ENCODE data around the gene POMT1.

Gene POMT1

DNA sequence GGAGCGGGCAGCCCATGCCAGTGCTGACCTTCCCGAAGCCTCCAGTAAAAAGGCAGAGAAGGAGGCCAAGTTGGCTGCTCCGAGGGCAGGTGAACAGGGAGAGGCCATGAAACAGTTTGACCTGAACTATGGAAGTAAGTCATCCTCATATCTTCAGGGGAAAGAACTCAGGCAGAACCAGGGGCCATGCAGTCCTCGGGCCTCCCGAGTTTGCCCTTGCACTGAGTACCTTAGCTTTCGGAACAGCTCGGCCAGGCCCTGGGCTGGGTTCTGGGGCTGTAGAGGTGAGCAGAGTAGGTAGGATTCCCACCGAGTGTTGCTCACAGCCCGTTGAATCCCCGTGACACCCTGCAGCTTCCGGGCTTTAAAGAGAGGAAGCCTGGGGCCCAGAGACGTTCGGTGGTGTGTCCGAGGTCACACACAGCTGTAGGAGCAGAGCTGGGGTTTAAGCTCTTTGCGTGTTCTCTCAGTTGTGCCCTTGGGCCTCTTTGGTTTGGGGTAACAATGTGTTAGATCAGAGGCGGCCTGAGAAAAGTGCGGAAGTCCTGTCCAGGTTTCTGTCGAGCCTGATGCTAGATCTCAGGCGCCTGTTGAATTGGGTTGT lies 24.8 kb upstream of the POMT1 start:
- DNase-seq, result no peak

DNA sequence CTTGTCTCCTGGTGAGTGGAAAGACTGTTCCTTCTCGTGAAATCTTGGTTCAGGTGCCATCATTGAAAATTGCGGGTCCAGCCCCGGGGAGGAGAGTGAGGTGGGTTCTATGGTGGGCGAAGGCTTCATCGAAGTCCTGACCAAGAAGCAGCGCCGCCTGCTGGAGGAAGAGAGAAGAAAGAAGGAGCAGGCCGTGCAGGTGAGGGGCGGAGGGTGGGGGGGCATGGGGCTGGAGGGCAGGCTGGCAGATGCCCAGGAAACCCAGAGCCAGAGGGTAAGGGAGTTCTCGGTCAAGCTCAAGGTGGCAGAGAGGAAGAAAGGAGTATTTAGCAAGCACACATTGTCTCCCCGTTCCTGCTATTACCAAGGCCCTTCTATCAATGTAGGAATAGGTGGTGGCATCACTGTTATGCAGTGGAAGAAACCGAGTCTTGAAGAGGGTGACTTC lies 24.3 kb upstream of the POMT1 start:
- peak; percentile 50 for DNase-seq

DNA sequence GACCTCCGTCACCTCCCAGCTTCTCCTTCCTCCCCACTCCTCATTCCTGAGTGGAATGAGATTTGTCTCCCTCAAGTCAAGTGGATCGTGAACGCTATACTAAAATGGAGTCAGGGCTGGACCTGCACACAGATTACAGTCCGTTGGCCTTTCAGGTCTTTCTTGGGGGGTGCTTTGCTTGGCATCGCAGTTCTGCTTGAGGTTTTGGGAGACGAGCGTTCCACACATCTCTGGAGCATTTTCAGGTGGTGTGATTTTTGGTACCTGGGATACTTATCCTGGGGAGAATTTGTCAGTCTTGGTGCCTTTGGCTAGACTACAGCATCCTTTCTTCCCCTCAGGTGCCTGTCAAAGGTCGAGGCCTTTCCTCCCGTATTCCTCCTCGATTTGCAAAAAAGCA lies 23.8 kb upstream of the POMT1 start:
- no peak for DNase-seq

DNA sequence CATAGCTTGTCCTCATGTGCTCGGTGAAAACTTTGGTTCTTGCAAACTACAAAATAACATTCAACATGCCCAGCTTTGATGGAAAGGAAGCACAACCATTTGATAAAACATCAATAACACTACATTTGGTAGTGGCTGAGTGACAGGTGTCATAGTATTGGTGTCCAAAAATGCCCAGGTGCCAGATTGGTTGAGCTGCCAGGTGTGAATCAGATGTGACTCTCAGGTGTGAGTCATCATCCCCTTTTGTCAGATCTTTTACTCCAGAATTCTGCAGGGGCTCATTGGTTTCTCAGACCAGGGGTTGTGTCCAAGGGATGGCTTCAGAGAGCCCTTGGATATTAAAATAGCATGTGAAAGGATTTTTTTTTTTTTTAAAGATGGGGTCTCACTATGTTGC lies 22.5 kb upstream of the POMT1 start:
- DNase-seq, result no peak

DNA sequence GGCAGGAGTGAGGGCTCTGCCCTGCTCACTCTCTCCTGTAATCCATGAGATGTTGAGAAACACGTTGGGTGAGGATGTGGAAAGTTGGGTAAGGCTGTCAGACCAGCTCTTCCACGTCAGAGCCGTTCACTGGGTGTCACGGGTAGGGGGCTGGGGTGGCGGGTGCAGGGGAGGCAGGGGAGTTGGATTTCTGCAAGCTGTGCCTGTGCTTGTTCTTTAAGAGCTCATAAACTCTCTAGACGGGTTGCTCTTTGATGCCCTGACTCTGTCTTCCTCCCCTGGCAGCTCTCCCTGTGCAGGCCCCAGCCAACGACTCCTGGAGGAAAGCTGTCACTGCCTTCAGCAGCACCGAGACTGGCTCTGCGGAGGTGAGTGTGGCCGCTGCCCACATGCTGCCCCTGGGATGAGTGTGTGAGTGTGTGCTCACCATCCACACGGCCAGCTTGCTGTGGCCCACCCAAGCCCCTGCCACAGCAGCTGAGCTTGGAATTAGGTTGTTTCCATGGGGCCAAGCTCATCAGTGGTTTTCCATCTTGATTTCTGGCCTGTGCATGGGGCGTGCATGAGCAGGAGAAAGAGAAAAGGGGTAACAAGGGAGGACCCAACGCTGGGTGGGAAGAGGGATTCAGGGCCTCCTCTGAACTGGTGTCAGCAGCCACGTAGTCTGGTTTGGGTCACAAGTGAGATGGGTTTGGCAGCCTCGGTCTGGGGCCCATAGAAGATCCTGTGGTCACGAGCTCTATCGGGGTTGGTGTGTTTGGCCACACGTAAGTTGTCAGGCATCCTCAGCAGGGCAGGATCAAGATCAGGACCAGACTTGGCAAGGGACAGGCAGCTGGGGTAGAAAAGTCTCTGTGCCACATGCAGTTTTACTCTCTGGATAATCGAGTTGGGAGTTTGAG lies 21.0 kb upstream of the POMT1 start:
- no peak for DNase-seq

DNA sequence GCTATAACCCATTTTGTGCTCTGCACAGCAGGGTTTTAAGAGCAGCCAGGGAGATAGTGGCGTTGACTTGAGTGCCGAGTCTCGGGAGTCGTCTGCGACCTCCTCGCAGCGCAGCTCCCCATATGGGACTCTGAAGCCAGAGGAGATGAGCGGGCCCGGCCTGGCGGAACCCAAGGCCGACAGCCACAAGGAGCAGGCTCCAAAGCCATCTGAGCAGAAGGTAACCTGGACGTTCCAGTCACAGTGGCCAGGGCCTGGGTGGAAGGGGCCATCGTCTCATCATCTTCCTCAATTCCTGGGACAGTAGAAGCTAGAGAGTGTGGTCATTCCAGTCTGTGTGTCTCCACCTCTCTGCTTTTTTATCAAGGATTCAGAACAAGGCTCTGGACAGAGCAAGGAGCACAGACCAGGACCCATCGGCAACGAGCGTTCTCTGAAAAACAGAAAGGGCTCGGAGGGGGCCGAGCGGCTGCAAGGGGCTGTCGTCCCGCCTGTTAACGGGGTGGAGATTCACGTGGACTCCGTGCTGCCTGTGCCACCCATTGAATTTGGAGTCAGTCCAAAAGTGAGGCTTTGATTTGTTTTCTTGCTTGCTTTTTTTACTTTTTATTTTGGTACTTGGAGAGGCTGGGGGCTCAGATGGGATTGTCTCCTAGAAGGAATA lies 20.2 kb upstream of the POMT1 start:
- DNase-seq, result no peak

DNA sequence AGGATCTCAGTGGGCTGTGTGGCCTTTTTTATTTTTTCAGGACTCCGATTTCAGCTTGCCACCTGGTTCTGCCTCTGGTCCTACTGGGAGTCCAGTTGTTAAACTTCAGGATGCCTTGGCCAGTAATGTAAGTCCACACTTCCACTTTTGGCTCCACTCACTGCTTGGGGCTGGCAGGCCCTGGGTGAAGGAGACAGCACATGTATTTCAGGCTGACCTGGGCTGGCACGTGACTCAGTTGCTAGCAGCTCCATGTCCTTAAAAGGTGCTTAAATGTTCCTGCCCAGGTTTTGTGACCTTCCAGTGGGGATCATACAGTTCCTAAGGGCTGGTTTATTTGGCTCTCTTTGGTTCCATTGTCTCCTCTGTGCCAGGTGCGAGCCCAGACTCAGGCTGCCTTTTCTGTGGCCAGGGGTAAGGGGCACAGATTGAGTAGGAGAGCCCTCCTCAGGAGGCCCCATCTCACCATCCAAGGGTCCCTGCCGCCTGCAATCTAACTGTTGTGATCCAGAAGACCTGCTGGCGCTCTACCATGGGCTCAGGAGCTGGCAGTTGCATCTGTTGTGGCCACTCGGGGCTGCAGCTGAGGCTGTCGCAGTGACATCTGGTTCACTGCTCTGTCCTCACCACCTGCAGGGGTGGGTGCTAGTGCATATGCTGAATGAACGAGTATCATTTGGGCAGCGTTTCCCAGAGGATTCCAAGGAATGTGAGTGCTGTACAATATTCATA lies 19.2 kb upstream of the POMT1 start:
- DNase-seq, result no peak

DNA sequence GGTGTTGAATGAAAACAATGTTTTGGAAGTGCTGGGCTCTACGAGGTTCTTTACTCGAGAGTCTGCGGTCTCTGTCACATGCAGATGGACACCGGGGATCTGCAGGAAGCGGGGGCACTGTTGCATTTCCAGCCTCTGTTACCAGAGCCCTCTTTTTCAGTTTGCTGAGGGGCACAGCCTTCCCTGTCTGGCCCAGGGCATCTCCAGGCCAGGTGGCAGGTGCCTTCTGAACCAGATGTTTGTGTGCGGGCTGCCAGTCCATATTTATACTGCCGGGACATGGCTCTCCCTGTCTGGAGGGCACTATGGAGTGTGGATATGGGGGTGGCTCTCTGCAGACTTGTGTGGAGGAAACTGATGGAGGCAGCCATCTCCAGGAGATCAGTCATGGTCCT lies 18.7 kb upstream of the POMT1 start:
- DNase-seq, result no peak

DNA sequence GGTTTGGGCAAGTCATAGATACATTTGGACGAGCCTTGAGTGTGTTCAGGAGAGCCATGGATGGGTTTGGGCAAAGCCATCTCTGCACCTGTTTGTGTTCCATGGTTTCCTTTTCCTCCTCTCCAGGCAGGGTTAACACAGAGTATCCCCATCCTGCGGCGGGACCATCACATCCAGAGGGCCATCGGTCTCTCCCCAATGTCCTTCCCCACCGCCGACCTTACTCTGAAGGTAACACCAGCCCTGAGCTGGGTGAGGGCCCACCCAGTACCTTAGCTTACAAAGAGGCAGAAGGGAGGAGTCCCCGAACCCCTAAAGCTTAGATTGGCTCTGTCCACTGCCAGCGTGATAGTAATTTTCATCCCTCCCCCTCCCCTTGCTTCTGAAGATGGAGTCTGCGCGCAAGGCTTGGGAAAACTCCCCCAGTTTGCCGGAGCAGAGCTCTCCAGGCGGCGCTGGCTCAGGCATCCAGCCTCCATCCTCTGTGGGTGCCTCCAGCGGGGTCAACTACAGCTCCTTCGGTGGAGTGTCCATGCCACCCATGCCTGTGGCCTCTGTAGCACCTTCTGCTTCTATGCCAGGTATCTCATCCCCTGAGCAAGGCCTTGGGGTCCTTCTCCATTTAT lies 18.0 kb upstream of the POMT1 start:
- no peak for DNase-seq

DNA sequence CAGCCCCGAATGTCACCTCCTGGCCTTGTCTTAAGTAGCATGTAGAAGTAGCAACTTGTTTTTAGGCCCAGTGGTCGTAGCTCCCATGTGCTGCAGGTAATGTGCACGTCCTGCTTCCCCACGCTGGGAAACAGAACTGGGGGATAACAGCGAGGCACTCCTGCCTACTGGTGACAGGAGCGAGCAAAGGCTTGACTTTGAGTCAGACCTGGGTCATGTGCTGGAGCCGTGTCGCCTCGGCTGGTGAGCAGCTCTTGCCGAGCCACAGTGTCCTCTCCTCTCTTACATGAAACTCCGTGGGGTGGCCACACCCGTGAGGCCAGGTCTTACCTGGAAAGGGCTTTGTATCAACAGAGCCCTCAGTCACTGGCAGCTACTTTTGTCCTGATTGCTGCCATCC lies 17.5 kb upstream of the POMT1 start:
- DNase-seq, result no peak

DNA sequence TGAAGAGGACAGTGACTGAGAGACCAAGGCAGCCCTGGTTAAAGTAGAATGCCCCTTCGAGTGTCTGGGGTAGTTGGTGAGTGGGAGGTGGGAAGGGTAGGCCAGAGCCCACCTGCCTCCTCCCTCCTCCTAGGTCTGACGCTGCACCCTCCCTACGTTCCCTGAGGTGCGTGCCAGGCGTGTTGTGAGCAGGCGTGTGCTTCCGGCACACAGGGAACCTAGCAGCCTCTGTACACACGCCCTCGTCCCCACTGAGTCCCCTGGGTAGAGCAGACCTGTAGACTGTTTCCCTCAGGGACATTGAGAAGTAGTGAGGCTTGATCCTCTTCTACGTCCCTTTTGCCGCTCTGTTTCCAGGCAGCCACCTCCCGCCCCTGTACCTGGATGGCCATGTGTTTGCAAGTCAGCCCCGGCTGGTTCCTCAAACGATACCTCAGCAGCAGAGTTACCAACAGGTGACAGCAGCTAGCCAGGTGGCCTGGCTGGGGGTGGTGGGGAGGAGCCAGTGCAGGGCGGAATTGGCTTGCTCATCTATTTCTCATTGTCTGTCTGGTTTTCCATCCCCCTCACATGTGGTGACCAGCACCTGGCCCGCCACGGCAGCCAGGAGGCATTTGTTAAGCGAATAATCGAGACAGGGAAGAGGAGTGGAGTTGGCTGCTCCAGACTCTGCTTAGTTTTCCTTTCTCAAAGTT lies 16.8 kb upstream of the POMT1 start:
- DNase-seq, result no peak

DNA sequence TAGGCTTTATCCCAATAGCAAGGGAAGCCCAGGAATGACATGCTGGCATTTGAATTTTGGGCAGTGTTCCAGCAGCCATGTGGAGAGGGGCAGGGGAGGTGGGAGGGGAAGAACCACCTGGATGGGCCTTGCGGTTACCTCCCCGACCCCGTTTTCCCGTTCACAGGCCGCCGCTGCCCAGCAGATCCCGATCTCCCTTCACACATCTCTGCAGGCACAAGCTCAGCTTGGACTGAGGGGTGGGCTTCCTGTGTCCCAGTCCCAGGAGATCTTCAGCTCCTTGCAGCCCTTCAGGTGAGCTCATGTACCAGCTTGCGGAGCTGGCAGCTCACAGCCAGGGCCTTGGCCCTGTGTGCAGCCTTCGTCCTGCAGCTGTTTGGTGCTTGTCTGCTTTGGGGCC lies 15.7 kb upstream of the POMT1 start:
- no peak for DNase-seq

DNA sequence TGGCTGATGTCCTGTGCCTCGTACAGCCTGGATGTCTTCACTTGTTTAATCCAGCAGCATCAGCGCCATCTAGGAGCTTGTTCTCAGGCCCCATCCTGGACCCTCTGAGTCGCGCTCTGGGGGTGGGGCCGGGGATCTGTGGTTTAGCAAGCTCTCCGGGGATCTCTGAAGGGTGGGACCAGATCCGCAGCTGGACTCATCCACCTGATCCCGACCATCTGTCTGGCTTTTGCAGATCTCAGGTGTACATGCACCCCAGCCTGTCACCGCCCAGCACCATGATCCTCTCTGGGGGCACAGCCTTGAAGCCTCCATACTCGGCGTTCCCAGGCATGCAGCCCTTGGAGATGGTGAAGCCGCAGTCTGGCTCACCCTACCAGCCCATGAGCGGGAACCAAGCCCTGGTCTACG lies 15.1 kb upstream of the POMT1 start:
- no peak for DNase-seq

DNA sequence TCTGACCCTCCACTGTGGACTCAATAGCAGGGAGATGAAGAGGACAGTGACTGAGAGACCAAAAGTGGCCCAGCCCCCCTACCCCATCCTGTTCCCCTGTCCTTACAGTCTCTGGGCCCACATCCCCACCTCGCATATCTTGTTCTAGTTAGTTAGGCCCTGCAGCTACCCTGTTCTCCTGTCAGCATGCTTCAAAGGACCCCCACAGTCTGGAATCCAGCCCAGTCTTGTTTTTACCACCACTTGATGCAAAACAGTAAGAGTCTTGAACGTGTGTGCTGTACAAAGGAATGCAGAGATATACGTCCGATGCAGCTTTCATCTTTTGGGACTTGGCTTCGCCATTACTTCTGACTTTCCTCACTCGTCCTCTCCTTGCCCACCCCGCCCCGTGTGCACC lies 12.2 kb upstream of the POMT1 start:
- DNase-seq, result no peak

DNA sequence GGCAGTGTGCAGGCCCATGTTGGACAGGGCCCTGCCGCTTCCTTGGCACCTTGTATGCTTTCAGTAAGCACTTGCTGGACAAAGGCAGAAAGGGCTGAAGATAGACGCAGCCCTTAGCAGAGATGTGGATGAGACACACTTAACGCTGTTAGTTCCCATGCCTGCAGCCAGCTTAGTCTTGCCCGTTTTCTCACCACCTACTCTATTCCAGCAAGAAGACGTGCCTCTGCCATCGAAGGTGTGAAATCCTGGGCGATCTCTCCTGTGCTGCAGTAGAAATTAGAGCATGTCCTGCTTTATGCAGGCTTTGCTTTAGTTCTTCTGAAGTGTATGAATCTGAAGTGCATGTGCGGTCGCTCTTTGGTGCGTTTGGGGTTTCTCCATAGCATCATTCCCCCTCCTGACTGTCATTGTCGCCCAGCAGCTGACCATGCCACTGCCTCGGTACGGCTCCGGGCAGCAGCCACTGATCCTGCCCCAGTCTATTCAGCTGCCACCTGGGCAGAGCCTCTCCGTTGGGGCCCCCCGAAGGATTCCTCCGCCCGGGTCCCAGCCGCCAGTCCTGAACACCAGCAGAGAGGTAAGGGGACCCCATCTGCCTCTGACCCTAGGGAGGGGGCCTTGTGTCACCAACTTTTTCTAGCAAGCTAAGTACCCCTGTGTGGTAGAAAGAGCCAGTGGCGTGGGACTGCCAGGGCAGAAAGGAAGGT lies 11.6 kb upstream of the POMT1 start:
- DNase-seq, result no peak

DNA sequence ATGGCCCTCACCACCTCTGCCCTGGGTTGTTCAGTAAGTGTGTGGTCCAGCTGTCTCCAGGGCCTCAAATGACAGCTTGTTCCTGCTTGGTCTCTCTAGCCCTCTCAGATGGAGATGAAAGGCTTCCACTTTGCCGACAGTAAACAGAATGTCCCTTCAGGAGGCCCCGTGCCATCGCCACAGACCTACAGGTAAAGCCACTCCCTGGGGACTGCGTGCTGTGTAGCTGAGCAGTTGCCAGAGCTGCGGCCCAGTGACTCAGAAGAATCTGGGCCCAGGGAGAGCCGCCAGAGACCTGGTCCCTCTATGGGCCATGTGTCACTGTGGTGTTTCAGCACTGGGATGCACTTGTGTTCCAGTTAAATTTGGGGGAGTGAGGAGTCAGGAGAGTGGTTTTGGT lies 10.6 kb upstream of the POMT1 start:
- no peak for DNase-seq

DNA sequence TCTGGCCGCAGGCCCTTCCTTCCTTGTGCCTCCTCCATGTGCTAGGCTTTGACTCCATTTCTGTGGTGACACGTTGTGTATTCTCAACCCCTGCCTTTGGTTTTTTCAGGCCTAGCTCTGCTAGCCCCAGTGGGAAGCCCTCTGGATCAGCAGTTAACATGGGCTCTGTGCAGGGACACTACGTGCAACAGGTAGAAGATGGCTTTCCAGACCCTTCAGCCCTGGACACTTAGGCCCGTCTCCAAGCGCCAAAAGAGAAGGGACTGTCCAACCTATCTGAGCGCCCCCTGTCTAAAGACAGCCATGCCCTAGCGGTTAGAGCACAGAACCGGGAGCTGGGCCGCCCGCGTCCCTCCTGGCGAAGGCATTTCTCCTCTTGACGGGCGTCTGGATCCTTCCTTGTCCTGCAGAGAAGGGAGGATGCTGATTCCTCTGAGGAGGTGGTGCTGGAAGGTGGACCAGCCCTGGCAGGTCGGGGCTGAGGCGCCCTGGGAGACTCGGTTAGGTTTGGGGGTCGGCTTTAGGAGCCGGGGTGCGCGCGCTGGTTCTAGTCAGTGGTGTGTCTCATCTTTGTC lies 8.3 kb upstream of the POMT1 start:
- DNase-seq, result no peak

DNA sequence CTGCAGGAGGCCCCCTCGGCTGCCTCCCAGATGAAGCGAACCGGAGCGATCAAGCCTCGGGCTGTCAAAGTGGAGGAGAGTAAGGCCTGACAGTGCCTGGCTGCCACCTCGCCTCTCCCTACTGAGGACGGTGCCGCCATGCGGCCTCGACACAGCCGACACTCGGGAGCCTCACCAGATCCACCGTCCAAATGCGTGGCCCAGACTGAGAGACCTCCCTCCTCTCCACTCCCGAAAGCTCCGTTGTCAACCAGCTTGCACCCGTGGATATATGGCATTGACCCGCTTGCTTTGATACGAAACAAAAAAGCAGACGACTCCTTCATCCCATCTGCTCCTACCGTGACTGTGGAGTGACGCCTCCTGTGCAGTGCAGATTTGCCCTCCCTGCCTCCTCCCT lies 6.9 kb upstream of the POMT1 start:
- DNase-seq, result no peak

DNA sequence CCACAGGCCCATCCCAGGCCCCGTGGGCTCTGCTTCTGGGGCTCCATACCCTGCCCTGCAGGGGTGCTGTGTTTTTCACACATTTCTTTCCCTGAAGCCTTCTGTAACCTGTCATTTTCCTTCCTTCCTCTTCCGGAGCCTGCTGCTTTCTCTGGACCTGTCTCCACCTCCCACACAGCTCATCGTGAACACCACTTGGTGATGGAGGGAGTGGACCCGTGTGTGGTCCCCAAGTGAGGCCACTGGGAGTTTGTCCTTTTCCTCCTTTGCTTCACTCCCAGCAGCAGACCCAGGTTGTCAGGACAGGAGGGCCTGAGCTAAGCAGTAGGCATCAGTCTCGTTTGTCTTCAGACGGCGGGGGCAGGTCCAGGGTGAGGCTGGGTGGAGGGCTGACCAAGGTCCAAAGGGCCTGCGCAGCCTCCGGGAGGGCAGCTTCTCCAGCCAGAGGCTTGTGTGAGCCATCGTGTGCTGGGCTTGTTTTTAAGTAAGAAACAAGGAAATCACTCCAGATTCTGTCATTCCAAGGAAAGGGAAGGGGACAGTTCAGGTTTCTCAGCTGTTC lies 5.8 kb upstream of the POMT1 start:
- no peak for DNase-seq

DNA sequence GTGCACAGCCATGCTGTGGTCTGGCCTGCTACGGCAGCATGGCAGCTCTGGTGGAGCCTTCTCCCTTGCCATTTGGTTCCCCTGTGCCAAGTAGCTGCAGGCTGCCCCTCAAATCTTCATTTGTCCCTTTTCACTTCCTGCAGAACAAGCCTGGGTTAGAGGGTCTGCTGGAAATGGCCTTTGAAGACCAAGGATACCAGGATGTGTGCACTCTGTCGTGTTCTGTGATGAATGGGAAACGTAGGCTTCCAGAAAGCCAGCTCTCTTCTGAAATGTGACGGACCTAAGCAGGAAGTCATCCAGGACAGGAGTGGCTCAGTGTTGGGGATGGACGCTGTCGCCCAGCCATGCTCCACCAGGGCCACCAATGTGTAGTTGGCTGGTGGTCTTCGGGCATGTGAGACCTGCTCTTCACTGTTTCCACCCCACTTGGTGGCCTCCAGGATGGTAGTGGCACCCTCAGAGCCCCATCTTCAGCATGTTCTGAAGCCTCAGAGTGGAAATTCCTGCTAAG lies 3.4 kb upstream of the POMT1 start:
- DNase-seq, result no peak

DNA sequence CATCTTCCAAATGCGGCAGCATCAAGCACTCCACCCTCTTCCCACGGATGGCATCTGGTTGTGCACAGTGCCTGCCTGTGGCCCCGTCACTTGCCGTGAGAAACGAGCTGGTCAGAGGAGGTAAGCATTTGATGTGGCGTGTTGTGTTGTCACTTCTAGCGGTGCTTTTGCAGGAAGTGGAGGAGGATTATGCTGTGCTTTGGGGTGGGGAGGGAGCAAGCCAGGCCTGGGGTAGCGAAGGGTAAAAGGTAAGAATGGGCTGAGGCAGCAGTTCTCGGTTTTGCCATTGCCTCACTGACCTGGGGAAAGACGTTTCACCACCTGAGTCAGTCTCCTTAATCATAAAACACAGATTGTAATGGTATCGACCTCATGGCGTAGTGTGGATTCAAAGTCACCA lies 2.3 kb upstream of the POMT1 start:
- DNase-seq, result no peak
